BJ (cell line): ENCODE data around the gene FETUB. TPM values are rescaled to one million over a fixed set of nuclear protein-coding genes. Genes with fewer than 3 reads are reported as not detected.

Source experiments
- CTCF ChIA-PET: fragments of 350-600 bp; formaldehyde crosslinking; extraction: SDS; loops from one replicate; lab custom pipeline; 2021; ENCODE audit warnings: antibody characterized with exemption, inconsistent platforms; lab: Yijun Ruan, JAX
- POLR2A ChIA-PET: fragments of 300-600 bp; sonication (Branson Sonifier 250); formaldehyde crosslinking; extraction: SDS; loops from one replicate; lab custom pipeline; 2021; ENCODE audit warnings: antibody characterized with exemption; lab: Charles Lee
- DNase-seq: peaks from one replicate; pipeline ENCODE4 v3.0.0-alpha.2; 2011; ENCODE audit warnings: low read depth
- H3K27me3 ChIP-seq: 2 replicates; pipeline ENCODE4 v1.6.0; 2011; ENCODE audit warnings: low read length; ENCODE audit not compliant: control insufficient read depth, insufficient read depth
- H3K36me3 ChIP-seq: 2 replicates; pipeline ENCODE4 v1.5.1; 2011; ENCODE audit warnings: low read length; ENCODE audit not compliant: control insufficient read depth, insufficient read depth
- H3K4me3 ChIP-seq: 2 replicates; pipeline ENCODE4 v1.5.1; 2011; ENCODE audit warnings: low read depth, mild to moderate bottlenecking, control low read depth, low read length
- polyA plus RNA-seq: library from polyadenylated mRNA; depleted of rRNA; stranded (reverse); fragments of >200 nt; gene quantifications from 2 replicates; pipeline ENCODE4 v1.2.3, GENCODE V29; 2011
- TF ChIP-seq, protein P1 (sequence below): IDR thresholded peaks from 2 replicates; pipeline ENCODE4 v1.5.1; 2011; ENCODE audit warnings: low read depth, mild to moderate bottlenecking, control low read depth, inconsistent platforms, low read length, moderate library complexity; ENCODE audit not compliant: insufficient read depth

Gene FETUB
- polyA plus RNA-seq, 1 experiment = not detected

DNA sequence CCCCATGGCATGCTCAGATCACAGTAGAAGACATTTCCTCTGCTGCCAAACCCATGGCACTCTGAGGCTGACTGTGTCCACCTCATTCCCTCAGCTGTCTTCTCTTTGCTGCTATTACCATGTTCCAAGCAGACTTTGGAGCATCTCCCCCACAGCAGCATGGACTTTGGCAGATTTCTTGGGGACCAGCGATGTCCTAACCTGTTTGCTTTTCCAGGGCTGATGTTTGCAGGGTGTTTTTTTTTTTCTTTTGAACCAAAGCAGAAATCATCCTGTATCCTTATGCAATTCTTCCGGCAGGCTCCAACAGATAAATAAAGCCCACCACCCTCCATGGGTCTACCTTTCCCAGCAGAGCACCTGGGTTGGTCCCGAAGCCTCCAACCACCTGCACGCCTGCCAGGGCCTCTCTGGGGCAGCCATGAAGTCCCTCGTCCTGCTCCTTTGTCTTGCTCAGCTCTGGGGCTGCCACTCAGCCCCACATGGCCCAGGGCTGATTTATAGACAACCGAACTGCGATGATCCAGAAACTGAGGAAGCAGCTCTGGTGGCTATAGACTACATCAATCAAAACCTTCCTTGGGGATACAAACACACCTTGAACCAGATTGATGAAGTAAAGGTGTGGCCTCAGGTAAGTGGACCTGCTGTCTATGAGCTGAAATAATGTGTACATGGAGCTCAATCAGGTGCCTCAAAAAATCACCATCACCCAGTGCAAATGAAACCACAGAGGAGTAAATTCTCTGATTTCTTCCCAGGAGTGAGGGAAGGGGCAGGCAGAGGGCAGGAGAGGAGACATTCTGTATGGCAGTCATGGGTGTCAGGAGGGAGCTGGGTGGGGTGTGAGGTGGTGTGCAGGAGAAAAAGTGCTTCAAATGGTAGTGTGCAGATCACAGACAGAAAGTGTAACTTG, 27.2 kb upstream of the FETUB start, which contains the start of gene AHSG:
Gene AHSG (plus strand): TSS at position 340 of the 916 bp plus-strand sequence. CDS start 82 bp downstream, at position 422.
- POLR2A ChIA-PET = no interaction called here
- no peak for DNase-seq
- Histone ChIP-seq H3K27me3 (peaks cover 3% of the 10 kb centered on the region; the same call in 1 of the 2 replicates), H3K36me3 (no peaks in the 10 kb centered on the region), H3K4me3 (no peak within 1 kb of the TSS)
- TF ChIP-seq, protein P1, sequence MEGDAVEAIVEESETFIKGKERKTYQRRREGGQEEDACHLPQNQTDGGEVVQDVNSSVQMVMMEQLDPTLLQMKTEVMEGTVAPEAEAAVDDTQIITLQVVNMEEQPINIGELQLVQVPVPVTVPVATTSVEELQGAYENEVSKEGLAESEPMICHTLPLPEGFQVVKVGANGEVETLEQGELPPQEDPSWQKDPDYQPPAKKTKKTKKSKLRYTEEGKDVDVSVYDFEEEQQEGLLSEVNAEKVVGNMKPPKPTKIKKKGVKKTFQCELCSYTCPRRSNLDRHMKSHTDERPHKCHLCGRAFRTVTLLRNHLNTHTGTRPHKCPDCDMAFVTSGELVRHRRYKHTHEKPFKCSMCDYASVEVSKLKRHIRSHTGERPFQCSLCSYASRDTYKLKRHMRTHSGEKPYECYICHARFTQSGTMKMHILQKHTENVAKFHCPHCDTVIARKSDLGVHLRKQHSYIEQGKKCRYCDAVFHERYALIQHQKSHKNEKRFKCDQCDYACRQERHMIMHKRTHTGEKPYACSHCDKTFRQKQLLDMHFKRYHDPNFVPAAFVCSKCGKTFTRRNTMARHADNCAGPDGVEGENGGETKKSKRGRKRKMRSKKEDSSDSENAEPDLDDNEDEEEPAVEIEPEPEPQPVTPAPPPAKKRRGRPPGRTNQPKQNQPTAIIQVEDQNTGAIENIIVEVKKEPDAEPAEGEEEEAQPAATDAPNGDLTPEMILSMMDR = no peak
- CTCF ChIA-PET = interaction anchor here (2.0 to 14.1 kb wide), 3 partner anchors 10 to 1102 kb away, joined by 5 to 196 read pairs (median 51); no protein-coding TSS in a partner anchor

DNA sequence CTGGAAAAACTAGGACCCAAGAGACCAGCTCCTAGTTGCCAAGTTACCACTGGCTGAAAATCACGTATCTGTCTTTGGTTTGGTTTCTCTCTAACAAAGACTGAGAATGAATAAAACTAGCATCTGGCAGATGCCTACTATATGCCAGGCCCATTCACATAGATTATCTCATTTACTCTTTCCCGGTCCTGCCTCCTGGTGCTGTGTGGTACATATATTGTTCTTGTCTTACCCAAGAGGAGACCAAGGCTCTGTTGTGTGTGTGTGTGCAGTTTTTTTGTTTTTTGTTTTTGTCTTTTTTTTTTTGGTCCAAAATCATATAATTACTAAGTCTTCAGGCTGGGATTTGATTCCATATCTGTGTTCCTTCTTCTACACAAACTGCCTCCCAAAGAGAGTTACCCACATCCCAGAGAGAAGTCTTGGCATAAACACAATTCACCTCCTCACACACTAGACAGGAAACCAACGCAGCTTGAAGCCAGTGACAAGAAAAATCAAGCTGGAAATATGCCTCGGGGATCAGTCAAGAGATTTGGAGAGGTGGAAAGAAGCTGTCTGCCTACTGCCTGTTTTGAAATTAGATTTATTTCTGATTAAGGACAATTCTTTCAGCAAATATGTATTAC, 26.4 kb upstream of the FETUB start:
- no peak overlapping the region for H3K4me3 ChIP-seq
- ChIA-PET POLR2A (no interaction called here), CTCF (interaction anchor here (0.8 to 14.1 kb wide), 15 partner anchors 11 to 1101 kb away, joined by 3 to 196 read pairs (median 6); partner anchors contain the start of genes DNAJB11 and RFC4)
- no peak for DNase-seq
- peaks cover 3% of the 10 kb centered on the region for H3K27me3 ChIP-seq
- TF ChIP-seq, protein P1 = no peak
- H3K36me3 ChIP-seq = no peaks in the 10 kb centered on the region

DNA sequence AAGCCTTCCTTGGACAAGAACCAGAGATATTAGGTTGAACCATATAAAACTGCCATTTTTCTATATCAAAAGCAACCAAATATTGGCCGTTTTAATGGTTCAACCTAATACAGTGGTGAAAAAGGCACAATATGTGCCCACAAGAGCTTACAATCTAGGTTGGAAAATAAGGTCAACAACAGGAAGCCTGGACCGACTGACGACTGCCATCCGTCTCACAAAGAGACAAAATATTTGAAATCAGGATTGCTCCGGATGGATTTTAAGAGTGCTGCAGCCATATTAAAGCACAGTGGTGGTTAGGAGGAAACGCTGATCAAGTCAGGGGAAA, 26.0 kb upstream of the FETUB start:
- Histone ChIP-seq H3K36me3 (no peaks in the 10 kb centered on the region), H3K27me3 (peaks cover 3% of the 10 kb centered on the region), H3K4me3 (no peak overlapping the region)
- ChIA-PET POLR2A (interaction anchor here (0.5 kb wide), 2 partner anchors 17 to 174 kb away, joined by 3 to 7 read pairs; no protein-coding TSS in a partner anchor), CTCF (interaction anchor here (0.6 to 14.1 kb wide), 31 partner anchors 11 to 1152 kb away, joined by 3 to 196 read pairs (median 4); partner anchors contain the start of genes DNAJB11 and RFC4)
- no peak for DNase-seq
- TF ChIP-seq, protein P1 = no peak

DNA sequence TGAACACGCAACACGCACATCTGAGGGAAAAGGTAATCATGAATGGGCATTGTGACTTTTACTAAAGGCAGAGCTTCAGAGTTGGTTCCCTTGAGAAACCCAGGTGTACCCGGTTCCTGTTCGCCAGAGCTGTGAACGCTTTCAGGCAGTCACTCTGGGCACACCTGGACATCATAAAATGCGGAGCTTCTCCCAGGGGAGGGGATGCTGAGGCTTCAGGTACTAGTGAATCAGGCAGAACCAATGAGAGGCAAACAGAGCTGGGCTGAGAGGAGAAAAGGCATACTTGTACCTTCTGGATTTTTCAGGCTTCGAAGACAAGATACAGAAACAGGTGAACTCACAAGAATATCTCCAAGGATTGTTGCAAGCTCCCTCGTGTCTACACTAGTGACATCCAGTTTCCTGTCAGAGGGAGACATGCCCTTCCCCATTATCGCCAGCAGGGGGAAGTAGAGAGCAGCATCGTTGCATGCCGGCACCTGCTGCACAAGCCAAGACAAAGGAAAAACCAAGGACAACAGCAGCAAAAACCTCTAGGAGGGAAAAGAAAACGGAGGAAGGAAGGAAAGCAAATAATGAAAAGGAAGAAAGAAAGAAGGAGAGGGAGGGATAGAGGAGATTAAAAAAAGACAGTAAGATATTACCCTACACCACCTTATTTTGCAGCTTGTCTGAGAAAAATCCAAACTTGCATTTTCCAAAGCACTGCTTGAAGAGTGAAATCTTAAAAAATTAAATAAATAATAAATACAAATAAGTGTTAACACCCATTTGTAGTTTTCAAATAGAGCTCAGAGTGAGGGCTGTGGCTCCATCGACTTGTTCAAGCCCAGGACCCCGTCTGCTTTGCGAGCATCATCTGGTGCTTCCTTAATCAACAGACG, 25.4 kb upstream of the FETUB start:
- Histone ChIP-seq H3K27me3 (peaks cover 3% of the 10 kb centered on the region), H3K4me3 (no peak overlapping the region), H3K36me3 (no peaks in the 10 kb centered on the region)
- ChIA-PET POLR2A (interaction anchor here (0.5 kb wide), 2 partner anchors 18 to 174 kb away, joined by 3 to 7 read pairs; no protein-coding TSS in a partner anchor), CTCF (interaction anchor here (0.6 to 14.1 kb wide), 41 partner anchors 7 to 1599 kb away, joined by 3 to 196 read pairs (median 4); partner anchors contain the start of genes DNAJB11 and RFC4)
- no peak for DNase-seq
- TF ChIP-seq, protein P1 = peak; percentile 99
